GM21825 (cell line): ENCODE data around the gene SYPL1.
A peak's percentile ranks its signal among the peaks of the same experiment; 100 is the strongest.

Source experiments
- ATAC-seq: cut with Tn5 transposase; IDR thresholded peaks from one replicate; pipeline ENCODE4 v1.9.1; 2021; ENCODE audit warnings: mild to moderate bottlenecking, moderate library complexity; ENCODE audit not compliant: unreplicated experiment

SYPL1 gene

GRCh38 chr7:106068986-106069385 is 43.1 kb downstream of the SYPL1 start:
- ATAC-seq, result no peak

DNA sequence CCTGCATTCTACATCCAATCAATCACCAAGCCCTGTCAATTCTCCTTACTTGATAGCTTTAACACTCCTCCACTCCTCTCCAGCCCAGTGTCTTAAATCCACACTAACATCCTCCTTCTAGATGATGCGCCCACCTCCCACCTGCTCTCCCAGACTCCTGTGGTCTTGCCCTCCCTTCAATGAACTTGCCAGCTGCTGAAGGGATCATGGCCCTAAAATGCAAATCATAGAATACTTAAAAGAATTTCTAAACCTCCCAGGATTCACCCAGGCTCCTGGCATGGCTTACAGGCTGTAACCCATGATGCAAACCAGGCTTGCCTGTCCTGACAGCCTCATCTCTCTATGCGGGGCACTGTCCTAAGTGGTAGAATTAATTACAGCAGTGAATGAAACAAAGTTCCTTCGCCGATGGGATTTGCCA is 43.6 kb downstream of the SYPL1 start:
- ATAC-seq, result no peak

DNA sequence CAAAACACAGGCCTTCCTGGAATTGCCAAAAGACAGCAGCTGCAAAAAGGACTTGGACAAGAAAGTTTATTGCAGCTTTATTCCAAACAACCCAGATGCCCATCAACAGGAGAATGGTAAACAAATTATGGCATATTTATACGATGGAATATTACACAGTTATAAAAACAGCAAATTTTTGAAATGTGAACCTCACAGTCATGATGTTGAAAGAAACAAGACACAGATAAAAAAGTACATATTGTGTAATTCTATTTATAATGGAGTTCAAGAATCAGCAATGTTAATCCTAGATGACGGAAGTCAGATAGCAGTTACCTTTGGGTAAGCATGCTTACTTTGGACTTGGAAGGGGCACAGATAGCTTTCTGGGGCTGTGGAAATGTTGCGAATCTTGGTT is 44.4 kb downstream of the SYPL1 start:
- no peak for ATAC-seq

DNA sequence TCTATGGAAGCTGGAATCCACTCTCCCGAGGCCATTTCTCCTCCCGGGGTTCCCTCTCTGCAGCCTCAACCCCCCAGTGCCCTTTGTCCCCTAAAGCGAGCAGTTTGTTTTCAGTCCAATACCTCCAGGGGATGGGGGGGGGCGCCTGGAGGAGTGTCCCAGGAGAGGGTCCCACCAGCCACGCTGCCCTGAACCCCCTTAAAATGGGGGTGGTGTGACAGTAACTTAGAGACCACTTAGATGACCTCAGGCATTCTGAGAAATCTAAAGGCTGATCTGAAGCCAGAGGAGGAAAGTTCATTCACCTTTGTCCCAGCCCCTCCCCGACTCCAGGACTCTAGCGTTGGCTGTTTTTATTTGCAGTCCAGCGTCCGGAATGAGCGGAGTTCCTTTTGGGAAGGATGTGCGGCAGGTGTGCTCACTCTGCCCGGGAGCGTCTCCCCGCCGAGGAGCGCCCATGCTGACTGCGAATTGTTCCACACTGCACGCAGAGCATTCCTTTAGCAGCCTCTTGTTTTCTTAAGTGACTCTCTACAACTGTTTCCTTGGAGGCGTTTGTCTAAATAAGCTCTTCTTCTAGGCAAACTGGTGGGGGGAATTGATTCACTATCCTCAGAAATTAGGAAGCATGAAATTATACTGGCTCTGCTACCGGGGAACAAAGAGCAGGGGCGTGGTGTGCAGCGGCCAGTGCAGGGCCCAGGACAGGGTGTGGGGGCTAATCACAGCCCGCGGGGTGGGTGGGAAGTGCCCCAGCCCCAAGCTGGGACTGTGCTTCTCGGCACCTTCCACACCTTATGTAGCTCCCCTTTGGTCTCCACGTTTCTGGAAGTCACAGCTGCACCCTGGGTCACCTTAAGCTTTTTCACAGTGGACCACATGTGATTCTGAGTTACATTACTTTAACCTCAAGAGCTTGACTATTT is 46.3 kb downstream of the SYPL1 start:
- no peak for ATAC-seq

DNA sequence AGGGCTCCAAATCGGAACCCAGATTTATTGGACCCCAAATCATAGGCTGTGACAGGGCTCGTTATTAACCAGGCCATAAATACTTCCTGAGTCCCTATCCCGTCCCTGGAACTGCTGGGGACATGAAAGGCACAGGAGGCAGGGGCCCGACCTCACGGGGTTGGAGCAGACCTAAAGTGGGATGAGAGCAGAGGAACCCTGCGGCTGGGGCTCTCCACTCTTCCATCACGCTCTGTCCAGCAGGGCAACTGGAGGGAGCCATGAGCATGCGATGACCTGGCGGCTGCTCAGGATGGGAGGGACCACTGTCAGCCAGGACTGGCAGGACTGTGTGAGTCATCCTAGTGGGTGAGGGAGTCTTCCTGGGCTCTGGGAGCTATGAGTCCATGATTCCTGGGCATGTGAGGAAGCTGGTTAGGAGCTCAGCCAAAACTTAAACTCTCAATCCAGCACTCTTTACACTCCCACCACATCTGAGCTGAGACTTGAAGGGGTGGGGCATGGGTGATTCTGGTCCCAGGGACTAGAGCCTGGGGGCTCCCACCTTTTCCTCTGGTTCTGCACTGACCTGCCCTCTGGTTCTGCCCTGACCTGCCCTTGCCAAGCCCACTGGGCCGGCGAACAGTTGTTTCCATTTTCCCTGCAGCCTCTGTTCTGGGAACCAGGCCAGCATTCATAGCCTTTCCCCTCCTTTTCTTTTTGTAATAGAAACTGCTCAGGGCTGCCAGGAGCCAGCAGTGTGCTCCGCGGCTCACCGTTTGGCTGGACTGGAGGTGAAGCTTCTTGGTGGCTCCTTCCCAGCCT is 47.1 kb downstream of the SYPL1 start:
- ATAC-seq, result no peak

- no peak for ATAC-seq
Measured at GRCh38 chr7:106064316-106064715, 47.8 kb downstream of the SYPL1 start.

DNA sequence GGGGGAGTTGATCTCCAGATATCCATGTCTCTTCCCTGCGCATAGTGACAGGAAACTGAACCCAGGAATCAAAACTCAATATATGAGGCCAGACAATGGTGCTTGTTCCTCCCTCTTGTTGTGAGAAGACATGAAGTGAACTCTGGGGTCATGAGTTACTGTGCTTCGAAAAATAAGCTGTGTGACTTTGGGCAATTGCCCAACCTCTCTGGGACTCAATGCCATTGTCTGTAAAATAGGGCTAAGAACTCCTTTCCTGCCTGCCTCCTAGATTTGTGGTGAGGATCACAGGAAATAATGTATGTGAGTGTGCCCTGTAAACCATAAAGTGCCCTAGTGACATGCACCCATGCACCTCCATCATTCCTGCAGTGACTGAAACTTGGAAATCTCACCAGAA is 48.4 kb downstream of the SYPL1 start:
- ATAC-seq, result no peak

- no peak for ATAC-seq
Measured at GRCh38 chr7:106063024-106063423, 49.1 kb downstream of the SYPL1 start.

DNA sequence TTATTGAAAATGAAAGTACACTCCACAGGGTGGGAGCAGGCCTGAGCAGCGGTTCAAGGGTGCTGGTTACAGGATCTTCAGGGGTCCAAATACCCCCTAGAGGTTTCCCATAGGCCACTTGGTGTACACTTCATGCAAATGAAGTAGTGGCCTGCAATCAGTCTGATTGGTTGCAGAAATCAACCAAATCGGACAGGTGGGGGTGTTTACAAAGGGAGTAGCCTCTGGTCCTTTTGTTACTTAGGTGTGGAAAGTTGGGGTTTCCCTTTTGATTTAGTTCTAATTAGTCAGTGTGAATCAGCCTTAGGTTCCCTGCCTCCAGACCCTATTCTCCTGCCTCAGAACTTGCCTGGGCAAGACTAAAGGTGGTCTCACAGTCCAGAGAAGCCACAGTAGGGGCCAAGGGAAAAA is 49.6 kb downstream of the SYPL1 start:
- ATAC-seq, result no peak

- no peak for ATAC-seq
Measured at GRCh38 chr7:106062006-106062405, 50.1 kb downstream of the SYPL1 start.

- no peak for ATAC-seq
Measured at GRCh38 chr7:106061301-106061979, 50.7 kb downstream of the SYPL1 start.

DNA sequence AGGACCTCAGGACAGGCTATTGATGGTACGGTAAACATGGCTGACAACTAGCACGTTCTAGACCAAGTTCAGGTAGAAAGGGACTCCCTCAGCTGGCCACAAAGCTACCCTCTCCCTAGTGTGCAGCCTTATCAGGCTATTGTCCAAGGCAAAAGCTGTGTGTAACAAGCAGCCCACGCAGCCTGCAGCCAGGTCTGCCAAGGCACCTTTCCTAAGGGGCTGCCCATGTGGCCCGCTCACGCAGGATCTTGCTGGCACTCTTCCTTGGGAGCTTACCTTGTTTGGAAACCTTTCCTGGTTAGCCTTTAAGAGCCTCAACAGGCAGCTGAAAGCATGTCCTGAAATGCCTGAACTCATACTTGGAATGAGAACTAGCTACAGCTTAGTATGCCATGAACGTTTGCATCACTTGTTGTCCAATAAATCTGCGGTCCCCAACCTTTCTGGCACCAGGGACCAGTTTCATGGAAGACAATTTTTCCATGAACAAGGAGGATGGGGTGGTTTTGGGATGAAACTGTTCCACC is 51.7 kb downstream of the SYPL1 start:
- ATAC-seq, result no peak

- no peak for ATAC-seq
Measured at GRCh38 chr7:106059556-106059955, 52.6 kb downstream of the SYPL1 start.

- ATAC-seq, result no peak
Measured at GRCh38 chr7:106058928-106059324, 53.2 kb downstream of the SYPL1 start.

DNA sequence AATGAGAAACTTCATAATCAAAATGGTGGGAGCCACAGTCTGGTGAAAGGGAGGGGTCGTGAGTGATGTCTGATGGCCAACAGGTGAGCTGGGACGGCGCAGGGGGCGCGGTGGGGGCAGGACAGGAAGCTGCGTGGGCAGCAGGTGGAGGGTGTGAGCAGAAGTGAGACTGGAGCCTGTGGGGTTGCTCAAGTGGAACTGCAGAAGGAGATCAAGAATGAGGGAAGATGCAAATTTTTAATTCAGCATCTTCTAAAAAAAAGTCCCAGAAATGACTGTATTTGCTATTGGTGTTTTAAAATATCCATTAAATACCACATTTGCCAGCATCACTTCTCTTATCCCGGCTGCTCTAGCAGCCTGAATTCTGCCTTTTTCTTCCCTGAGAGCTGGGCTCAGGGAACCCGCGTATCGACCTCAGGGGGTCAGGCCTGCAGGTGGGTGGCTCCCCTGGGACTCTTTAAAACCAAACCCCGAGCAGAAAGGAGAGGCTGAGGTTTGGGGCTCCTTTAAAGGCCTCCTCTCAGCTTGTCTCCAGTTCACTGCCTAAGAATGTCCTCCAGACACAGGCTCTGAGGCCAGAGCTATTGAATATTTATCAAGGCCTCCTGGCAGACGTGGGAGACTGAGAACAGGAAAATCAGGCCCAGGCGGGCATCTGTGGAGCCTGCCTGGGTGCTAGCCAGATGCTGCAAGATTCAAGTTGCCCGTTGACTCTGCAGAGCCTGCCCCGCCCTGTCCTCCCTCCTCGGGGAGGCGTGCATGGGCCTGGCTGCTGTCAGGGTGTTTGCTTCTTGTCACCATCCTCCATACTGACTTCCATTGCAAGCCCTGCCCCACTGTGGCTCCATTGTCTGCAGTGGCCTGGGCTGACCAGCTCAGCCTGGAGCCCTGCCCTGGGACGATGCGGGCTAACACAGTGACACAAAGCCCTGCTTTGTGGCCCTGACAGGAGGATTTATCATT is 53.9 kb downstream of the SYPL1 start:
- peak; percentile 63 for ATAC-seq

GRCh38 chr7:106057204-106057961 is 54.7 kb downstream of the SYPL1 start:
- no peak for ATAC-seq

DNA sequence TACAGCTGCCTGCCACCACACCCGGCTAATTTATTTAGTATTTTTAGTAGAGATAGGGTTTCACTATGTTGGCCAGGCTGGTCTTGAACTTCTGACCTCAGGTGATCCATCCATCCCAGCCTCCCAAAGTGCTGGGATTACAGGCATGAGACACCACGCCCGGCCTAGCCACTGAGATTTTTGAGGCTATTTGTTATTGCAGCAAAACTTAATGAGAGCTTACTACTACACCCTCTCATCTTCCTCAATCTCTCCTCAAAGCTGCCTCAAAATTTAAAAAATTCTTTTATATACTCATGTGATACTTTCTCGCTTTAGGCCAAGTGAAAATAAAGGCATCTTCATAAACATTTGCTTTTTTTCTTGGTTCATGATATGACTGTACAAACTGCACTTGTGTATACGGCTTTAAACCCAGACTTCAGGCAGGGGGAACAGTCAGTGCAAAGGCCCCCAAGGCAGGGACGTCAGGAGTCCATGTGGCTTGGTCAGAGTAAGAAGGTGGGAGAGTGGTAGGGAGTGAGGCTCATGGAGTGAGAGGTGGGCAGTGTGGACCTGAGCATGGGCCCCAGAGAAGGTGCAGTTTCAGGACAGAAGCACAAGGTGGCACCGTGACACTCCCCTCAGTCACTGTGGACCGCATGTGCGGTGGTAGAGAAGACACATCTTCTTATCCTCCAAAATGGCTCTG is 55.5 kb downstream of the SYPL1 start:
- no peak for ATAC-seq

- ATAC-seq, result no peak
Measured at GRCh38 chr7:106054971-106055532, 57.1 kb downstream of the SYPL1 start.
